Left cardiac atrium (tissue), 4 donors: ENCODE results near the gene IGFLR1. TPM values are rescaled to one million over a fixed set of nuclear protein-coding genes. Genes with fewer than 3 reads are reported as not detected.
A peak's percentile ranks its signal among the peaks of the same experiment; 100 is the strongest.
"Not testable (repeated sequence)": the region's sequence is repeated elsewhere in the genome, so short reads cannot be mapped to it uniquely, and the experiment has no call there.

Experiments
- ATAC-seq, 2 donors: fragments of 200-7000 bp; cut with Tn5 transposase; one replicate each; pipeline ENCODE4 v1.9.1; 2020; ENCODE audit warnings: mild to moderate bottlenecking in 2 of 2, moderate library complexity in 2 of 2
- DNase-seq: peaks from one replicate; pipeline ENCODE4 v3.0.0-alpha.2; 2020
- intact Hi-C, 2 donors: fragments of 100-400 bp; cut with DNase I; formaldehyde crosslinking; loops; one replicate each; pipeline versions ENCODE4 v1.14.1 to v1.15.1; 2022 to 2023
- total RNA-seq, 2 donors: library from RNA; stranded (reverse); fragmentation: NEBNext Ultra II Directional; extraction: Animal tissue kit (Norgen Biotek cat#: 25700); gene quantifications; one replicate each; pipeline ENCODE4 v1.2.1, GENCODE V29; 2021
- donor health status: DM: no; HTN: yes; CAD: no.
- donor health status: DM: no; HTN: yes; CAD: no; lungs with severe emphysema.
- donor health status: DM: yes; HTN: yes; CAD: no.
- donor health status: Dilated cardiomyopathy.

Gene IGFLR1
- total RNA-seq, 2 donors from 2014 or later: 6.5 to 7.0 TPM

- ATAC-seq: no peak
- intact Hi-C loops: no loop called here
- DNase-seq: no peak
These were observed 10.4 kb downstream of the IGFLR1 start for GRCh38 chr19:35731779-35732405.

- intact Hi-C loops: no loop called here
- ATAC-seq (no peak), DNase-seq (no peak)
These were observed 10.9 kb downstream of the IGFLR1 start for GRCh38 chr19:35731353-35731752.

- no peak for DNase-seq
- ATAC-seq: no peak
- intact Hi-C loops: no loop called here
These were observed 11.9 kb downstream of the IGFLR1 start for GRCh38 chr19:35730326-35730725.

- DNase-seq (no peak), ATAC-seq (no peak)
- intact Hi-C loops: no loop called here
These were observed 12.5 kb downstream of the IGFLR1 start for GRCh38 chr19:35729763-35730162.

DNA sequence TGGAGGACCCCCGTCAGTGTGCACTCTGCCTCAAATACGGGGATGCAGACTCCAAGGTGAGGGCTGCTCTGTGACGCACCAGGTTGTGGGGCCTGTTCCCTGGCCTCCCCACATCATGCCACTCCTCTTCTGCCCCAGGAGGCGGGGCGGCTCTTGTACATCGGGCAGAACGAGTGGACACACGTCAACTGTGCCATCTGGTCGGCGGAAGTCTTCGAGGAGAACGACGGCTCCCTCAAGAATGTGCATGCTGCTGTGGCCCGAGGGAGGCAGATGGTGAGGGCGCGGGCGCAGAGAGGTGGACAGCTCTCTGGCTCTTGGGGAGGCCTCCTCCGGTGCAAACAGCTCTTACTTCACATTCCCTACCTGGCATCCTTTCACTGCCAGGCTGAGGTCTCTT is 13.2 kb downstream of the IGFLR1 start:
- ATAC-seq (no peak), DNase-seq (no peak)
- intact Hi-C loops: no loop called here

GRCh38 chr19:35727956-35728706 is 14.1 kb downstream of the IGFLR1 start:
- ATAC-seq (no peak), DNase-seq (no peak)
- intact Hi-C loops: no loop called here

DNA sequence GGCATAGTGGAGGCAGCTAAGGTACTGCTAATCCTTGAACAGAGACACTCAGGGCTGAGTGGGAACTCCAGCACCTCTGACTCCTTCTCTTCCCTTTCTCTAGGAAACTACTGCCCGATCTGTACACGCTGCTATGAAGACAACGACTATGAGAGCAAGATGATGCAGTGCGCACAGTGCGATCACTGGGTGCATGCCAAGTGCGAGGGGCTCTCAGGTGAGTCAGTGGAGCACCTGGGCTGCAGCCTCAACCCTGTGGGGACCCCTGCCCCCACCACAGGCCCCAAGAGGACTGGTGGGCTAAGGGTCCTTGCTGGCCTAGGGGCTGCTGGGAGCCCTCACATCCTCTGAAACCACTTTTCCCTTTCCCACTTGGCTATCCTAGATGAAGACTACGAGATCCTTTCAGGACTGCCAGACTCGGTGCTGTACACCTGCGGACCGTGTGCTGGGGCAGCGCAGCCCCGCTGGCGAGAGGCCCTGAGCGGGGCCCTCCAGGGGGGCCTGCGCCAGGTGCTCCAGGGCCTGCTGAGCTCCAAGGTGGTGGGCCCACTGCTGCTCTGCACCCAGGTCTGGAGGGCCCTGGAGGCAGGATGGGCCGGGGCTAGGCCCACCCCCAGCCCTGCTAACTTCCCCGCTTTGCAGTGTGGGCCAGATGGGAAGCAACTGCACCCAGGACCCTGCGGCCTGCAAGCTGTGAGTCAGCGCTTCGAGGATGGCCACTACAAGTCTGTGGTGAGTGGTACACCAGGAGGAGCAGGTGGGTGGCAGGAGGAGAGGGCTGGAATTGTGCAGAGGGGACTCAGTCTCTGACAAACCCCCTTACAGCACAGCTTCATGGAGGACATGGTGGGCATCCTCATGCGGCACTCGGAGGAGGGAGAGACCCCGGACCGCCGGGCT is 14.9 kb downstream of the IGFLR1 start:
- intact Hi-C loops: no loop called here
- ATAC-seq: no peak

DNA sequence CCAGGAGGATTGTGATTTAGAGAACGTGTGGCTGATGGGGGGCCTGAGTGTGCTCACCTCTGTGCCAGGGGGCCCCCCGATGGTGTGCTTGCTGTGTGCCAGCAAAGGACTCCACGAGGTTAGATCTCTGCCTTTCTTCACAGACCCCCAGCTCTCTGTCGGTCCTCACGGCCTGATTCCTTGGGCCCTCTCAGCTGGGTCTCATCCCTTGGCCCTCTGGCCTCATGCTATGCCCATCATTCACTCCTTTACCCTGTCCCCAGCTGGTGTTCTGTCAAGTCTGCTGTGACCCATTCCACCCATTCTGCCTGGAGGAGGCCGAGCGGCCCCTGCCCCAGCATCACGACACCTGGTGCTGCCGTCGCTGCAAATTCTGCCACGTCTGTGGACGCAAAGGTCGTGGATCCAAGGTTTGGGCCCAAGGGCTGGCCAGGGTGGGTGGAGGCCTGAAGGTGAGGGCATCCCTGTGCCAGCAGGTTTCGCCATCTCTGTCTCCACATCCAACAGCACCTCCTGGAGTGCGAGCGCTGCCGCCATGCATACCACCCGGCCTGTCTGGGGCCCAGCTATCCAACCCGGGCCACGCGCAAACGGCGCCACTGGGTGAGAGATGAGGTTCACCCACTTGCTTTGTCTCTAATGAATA is 16.9 kb downstream of the IGFLR1 start:
- intact Hi-C loops: no loop called here
- DNase-seq: no peak

More for the DNA sequence above, 14.9 kb downstream of the IGFLR1 start:
- no peak for DNase-seq

DNA sequence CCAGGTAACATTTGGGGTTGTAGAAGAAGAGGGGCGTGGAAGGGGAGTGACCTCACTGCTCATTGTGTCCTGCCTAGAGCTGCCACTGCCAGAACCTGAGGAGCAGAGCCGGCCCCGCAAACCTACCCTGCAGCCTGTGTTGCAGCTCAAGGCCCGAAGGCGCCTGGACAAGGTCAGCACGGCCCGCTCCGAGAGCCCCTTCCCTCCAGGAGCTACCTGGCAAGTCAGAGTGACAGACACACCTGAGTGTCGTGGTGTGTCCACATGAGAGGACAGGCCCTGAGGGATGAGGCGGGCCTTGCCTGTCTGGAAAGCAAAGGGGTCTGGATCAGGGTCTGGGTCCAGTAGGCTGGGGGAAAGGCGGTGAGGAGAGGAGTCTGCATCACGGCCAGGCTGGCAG is 17.7 kb downstream of the IGFLR1 start:
- DNase-seq (no peak), ATAC-seq (no peak)
- intact Hi-C loops: no loop called here

More for the DNA sequence above, 16.9 kb downstream of the IGFLR1 start:
- ATAC-seq: no peak

GRCh38 chr19:35724132-35724531 is 18.1 kb downstream of the IGFLR1 start:
- DNase-seq, intact Hi-C loops, ATAC-seq: not testable (repeated sequence)

DNA sequence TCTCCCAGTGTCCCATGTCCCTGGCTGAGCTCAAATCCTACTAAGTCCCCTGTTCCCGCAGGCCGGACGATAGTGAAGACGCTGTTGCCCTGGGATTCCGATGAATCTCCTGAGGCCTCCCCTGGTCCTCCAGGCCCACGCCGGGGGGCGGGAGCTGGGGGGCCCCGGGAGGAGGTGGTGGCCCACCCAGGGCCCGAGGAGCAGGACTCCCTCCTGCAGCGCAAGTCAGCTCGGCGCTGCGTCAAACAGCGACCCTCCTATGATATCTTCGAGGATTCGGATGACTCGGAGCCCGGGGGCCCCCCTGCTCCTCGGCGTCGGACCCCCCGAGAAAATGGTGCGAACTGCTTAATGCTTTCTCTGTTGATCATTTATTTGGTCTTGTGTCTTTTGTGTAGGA is 18.6 kb downstream of the IGFLR1 start:
- intact Hi-C loops: no loop called here
- DNase-seq (no peak), ATAC-seq (no peak)

DNA sequence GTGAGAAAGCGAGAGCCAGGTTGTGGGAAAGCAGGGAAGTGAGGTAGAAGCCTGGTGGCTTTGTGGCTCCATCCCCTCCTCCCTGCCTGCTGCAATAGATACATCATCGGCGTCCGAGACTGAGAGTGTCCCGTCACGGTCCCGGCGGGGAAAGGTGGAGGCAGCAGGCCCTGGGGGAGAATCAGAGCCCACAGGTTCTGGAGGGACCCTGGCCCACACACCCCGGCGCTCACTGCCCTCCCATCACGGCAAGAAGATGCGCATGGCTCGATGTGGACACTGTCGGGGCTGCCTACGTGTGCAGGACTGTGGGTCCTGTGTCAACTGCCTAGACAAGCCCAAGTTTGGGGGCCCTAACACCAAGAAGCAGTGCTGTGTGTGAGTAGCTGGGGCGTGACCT is 19.4 kb downstream of the IGFLR1 start:
- intact Hi-C loops: no loop called here
- DNase-seq (no peak), ATAC-seq (no peak)

DNA sequence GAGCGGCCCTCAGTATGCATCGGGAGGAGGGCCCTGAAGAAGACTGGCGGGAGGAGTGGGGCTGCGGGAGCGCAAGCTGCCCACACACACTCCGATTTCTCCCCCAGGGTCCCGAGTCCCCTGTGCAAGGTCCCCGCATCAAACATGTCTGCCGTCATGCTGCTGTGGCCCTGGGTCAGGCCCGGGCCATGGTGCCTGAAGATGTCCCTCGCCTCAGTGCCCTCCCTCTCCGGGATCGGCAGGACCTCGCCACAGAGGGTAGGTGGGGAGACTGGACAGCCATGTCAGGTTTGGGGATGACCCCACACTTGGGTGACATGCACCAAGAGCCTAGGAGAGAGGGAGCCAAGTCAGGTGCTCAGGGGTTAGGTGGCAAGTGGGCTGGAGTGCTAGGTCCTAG is 19.8 kb downstream of the IGFLR1 start:
- DNase-seq: no peak
- ATAC-seq: no peak
- intact Hi-C loops: no loop called here

DNA sequence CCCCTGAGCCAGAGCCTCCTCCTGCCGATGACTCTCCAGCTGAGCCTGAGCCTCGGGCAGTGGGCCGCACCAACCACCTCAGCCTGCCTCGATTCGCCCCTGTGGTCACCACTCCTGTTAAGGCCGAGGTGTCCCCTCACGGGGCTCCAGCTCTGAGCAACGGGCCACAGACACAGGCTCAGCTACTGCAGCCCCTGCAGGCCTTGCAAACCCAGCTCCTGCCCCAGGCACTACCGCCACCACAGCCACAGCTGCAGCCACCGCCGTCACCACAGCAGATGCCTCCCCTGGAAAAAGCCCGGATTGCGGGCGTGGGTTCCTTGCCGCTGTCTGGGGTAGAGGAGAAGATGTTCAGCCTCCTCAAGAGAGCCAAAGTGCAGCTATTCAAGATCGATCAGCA is 20.9 kb downstream of the IGFLR1 start:
- intact Hi-C loops: no loop called here
- ATAC-seq (no peak), DNase-seq (no peak)

DNA sequence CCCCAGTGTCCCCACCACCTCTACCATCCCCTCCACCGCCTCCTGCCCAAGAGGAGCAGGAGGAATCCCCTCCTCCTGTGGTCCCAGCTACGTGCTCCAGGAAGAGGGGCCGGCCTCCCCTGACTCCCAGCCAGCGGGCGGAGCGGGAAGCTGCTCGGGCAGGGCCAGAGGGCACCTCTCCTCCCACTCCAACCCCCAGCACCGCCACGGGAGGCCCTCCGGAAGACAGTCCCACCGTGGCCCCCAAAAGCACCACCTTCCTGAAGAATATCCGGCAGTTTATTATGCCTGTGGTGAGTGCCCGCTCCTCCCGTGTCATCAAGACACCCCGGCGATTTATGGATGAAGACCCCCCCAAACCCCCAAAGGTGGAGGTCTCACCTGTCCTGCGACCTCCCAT is 21.6 kb downstream of the IGFLR1 start:
- intact Hi-C loops: no loop called here
- no peak for ATAC-seq
- no peak for DNase-seq

DNA sequence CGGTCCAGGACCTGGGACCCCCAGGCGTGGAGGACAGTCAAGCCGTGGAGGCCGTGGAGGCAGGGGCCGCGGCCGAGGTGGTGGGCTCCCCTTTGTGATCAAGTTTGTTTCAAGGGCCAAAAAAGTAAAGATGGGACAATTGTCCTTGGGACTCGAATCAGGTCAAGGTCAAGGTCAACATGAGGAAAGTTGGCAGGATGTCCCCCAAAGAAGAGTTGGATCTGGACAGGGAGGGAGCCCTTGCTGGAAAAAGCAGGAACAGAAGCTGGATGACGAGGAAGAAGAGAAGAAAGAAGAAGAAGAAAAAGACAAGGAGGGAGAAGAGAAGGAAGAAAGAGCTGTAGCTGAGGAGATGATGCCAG is 22.1 kb downstream of the IGFLR1 start:
- ATAC-seq: no peak
- no peak for DNase-seq
- intact Hi-C loops: no loop called here

GRCh38 chr19:35719402-35720162 is 22.7 kb downstream of the IGFLR1 start:
- ATAC-seq: no peak
- no peak for DNase-seq
- intact Hi-C loops: loop anchor here (5.0 to 10.0 kb wide), 2 partner anchors 172 to 215 kb away; partner anchors contain the start of genes LRFN3 (in 1 of the 2) and TMEM147 (in 1 of the 2)

DNA sequence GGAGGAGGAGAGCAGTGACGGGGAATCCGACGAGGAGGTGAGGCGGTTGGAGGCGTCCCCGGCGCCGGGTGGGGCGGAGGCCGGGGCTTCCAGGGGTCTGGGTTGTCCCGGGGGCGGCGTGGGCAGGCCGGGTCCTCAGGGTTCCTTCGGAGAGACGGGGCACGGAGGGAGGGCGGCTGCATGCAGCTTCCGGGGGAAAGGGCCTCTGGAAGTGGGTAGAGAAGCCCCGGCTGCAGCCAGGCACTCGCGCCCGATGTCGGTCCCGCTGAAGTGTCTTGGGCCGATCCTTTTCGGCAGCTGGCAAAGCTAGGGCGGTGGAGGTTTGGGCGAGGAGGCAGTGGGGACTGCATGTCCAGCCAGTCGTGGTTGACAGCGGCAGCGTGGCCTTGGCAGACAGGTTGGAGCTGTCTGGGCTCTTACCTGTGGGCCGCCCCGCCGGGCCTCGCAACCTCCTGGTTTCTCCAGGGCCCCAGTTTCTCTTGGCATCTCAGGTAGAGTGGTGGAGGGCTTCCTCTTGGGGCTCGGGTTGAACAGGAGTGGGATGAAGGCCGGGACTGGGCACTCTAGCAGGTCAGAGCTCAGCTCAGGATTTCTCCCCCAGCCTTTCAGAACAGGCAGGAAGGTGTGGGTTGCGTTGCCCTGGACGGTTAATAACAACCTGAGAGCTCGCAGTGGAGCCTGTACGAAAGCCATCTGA is 23.8 kb downstream of the IGFLR1 start:
- intact Hi-C loops: loop anchor here (5.0 to 10.0 kb wide), 2 partner anchors 171 to 216 kb away; partner anchors contain the start of genes LRFN3 (in 1 of the 2) and TMEM147 (in 1 of the 2)
- DNase-seq: peak; percentile 60
- ATAC-seq: no peak
